Measurements from ENCODE around the gene PSG6. TPM values are rescaled to one million over a fixed set of nuclear protein-coding genes. Genes with fewer than 3 reads are reported as not detected.
"Not testable (repeated sequence)": the region's sequence is repeated elsewhere in the genome, so short reads cannot be mapped to it uniquely, and the experiment has no call there.

PSG6 gene
- total RNA-seq, 1 donor from 2014 or later = not detected

DNA sequence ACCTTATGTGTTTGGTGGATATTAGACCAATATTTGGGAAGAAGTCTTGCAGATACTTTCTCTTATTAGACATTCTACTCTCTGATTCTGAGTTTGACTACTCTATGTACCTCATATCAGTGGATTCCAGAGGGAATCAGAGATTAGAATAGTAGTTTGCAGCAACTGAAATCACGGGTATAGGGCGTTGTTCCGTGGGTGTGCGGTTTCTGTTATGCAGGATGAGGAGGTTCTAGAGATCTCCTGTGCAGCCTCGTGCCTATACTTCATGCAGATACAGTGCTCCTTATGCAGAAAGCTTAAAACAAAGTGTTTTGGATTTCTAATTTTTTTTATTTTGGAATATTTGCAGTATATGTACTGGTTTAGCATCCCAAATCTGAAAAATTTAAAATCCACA is 6.0 kb downstream of the PSG6 start:
- not testable (repeated sequence) for DNase-seq (ENCODE audit: low read depth, low spot score)

DNA sequence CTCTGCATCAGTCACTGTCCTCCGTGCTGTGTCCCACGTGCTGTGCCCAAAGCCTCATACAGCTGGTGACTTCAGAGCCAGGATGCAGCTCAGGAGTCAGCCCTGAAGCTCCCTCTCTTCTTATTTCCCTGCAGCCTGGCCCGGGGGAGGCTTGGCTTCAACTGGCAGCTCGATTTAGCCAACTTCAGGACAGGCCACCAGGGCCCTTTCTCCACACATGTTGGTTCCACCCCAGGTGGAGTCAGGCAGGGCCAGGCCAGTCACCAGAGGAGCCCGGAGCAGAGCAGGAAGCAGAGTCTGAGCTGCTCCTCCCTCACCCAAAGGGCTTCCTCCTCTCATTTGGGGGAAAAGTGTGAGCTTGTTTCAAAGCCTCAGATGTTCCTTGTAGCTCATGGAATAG is 11.5 kb downstream of the PSG6 start:
- DNase-seq (ENCODE audit: low read depth, low spot score) = not testable (repeated sequence)

DNA sequence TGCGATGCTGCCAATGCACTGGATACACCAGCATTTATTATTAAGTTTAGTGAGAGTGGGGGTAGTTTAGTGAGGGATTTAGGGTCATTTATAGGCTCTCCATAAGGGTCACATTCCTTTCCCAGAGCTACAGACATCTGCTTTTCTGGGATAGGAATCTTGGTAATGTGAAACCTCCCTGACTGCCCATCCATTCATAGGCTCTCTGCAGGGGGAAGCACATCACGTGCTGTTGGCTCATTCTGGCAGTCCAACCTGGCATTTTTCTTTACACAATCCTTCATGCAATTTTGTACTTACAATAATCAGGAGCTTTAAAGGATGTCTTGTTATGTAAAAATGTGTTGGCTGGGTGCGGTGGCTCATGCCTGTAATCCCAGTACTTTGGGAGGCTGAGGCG is 17.1 kb downstream of the PSG6 start:
- not testable (repeated sequence) for DNase-seq (ENCODE audit: low read depth, low spot score)

DNA sequence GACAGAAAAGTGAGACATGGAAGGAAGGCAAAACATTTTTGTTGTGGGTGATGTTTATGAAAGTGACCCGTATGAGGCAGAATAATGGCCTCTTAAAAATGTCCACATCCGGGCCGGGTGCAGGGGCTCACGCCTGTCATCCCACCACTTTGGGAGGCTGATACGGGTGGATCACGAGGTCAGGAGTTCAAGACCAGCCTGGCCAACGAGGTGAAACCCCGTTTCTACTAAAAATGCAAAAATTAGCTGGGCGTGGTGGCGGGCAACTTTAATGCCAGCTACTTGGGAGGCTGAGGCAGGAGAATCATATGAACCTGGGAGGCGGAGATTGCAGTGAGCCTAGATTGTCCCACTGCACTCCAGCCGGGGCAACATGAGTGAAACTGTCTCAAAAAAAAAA is 18.0 kb downstream of the PSG6 start:
- DNase-seq (ENCODE audit: low read depth, low spot score) = not testable (repeated sequence)

DNA sequence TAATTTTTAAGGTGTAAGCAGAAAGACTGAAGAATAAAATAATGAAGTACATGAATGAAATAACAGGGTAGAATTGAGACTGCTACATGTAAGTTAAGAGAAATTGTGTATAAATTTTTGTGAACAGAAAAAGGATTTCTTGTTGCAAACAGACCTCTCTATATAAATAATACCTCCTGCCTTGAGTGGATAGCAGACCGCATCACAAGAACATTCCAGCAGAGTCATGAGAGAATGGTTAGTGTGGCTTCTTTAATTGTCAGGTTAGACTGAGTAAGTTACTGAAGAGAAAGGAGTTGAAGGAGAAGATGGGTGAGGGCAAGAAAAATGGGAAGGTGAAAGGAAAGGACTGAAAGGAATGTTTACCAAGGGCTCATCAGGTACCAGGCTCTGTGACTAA is 18.6 kb downstream of the PSG6 start:
- DNase-seq (ENCODE audit: low read depth, low spot score) = not testable (repeated sequence)

DNA sequence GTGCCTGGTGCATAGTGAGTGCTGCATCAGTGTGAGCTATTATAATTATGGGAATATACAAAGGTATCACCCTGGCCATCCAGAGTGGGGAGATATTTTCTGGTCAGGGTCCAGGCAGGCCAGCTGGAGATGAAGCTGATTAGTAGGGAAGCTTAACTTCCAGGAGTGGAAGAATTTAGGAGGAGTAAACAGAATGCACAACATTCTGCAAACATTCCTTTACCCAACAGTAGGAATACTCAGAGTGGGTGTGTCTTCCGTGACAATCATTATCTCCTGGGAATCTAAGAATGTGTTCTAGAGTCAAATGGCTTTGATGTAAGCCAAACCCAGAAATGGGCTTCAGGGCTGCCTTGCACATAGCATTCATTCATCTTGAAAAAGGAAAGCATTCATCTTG is 19.0 kb downstream of the PSG6 start:
- not testable (repeated sequence) for DNase-seq (ENCODE audit: low read depth, low spot score)

DNA sequence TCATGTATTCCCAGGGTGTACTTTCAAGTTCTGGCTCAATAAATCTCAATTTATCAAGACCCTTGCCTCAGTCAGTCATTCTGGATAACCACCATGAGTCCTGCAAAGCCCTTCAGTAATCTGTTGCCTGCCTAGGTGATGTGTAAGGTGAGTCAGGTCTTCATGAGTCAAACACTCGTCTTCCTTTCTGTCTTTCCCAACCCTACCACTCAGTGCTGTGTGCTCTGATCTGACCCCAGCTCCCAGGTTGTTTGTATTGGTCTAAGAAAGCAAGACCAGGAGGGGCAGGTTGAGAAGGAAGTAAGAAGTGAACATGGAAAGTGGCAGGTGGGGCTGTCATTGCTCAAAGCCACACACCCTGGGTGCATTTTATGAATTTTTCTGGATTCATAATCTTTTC is 20.0 kb downstream of the PSG6 start:
- not testable (repeated sequence) for DNase-seq (ENCODE audit: low read depth, low spot score)

DNA sequence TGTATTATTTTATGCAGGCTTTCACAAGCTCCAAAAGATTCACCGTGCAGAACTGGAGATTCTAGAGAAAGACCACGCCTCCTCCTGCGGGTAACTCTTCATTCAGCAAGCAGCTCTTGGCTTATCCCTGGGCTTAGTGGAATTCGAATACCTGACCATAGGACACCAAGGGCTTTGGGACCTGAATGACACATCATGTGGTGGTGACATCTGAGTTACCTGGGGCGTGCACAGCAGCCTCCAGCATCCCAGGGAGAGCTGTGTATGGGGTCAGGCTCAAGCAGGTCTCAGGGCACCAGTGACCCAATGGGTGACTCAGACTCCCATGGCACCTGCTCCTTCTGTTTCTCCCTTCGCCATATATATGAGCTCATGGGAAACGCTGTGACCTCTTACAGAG is 27.2 kb downstream of the PSG6 start:
- not testable (repeated sequence) for DNase-seq (ENCODE audit: low read depth, low spot score)

DNA sequence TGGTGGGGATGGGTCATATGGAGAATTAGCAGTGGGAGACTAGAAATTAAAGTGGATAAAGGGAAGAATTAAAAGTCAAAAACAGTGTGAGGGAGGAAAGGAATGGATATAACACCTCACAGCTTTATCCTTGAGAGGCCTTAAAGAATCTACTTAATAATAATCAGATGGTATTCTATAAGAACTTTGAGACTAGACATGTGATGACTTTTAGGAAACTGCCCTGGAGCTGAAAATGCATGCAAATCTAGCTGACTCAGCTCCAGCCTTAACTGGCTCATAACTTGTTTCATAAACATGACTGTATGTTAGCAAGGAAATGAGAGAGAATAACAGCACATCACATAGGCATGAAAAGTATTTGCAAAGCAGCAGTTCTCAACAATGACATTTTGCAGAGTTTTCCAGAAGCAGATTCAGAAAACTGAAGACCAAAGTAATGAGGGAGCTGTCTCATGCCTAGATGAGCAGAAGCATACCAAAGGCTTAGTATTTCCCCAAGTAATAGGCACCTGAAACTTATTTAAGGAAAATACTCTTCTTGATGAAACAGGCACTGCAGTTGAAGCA is 29.7 kb downstream of the PSG6 start:
- DNase-seq (ENCODE audit: low read depth, low spot score) = not testable (repeated sequence)

DNA sequence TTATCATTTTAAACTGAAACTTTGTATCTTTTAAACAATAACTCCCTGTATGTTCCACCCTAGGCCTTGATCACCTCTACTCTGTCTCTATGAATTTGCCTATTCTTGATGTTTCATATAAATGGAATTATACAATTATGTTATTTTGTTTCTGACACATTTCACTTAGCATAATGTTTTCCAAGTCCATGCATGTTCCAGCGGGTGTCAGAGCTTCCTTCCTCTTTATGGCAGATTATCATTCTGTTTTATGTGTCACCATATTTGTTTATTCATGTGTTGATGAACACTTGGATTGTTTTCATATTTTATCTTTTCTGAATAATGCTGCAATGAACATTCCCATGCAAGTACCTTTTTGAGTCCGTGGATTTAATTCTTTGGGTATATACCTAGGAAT is 35.0 kb downstream of the PSG6 start:
- DNase-seq (ENCODE audit: low read depth, low spot score) = not testable (repeated sequence)

DNA sequence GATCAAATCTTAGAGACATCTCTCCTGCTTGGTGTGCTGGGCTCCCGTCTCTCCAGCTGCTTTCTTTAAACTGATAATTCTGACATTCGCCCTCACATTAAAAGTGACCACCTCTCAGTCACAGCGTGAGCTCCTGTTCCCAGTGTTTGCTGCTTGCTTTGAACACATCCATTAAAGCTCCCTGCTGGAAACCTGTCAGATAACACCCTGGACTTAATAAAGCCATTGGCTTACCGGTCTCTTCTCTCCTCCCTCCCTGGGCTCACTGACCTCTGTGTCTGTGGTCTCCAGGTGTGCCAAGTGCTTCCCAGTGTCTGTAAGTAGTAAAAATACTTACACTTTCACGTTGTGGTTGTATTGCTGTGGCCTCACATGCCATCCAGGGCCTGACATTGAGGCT is 35.7 kb downstream of the PSG6 start:
- not testable (repeated sequence) for DNase-seq (ENCODE audit: low read depth, low spot score)

DNA sequence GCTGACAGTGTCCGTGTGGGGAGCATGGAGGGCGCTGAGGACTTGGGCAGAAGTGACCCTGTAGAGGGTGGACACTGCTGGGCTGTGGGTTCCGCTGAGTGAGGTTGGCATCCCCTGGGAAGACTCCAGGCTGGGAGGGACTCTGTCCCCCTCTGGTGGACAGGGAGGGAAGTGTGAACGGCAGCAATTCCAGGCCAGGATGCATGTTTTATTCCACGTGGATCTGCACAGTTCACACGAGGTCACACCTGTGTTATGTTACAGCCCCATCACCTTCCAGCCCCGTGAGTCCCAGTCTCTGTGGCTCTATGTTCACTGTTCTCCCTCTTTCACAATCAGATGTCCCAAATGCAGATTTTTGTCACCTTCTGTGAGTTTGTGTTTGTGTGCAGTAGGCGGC is 36.4 kb downstream of the PSG6 start:
- DNase-seq (ENCODE audit: low read depth, low spot score) = not testable (repeated sequence)

DNA sequence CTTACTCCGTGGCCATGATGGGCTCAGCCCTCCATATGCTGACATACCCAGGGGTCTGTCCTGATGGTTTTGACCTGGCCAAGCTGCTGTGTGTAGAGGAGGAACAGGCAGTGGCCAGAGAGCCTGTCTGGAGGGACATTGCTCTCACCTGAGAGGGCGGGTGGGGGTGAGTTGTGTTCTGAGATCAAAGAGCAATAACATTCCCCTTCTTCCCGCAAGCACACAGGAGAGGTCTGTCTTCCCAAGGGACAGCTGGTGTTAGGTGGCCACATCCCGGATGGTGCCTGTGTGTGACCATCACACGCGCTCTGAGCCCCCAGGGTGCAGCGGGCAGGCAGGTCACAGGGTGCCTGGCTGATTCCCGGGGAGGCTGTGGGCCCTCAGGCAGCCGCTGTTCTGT is 37.1 kb downstream of the PSG6 start:
- DNase-seq (ENCODE audit: low read depth, low spot score) = not testable (repeated sequence)

DNA sequence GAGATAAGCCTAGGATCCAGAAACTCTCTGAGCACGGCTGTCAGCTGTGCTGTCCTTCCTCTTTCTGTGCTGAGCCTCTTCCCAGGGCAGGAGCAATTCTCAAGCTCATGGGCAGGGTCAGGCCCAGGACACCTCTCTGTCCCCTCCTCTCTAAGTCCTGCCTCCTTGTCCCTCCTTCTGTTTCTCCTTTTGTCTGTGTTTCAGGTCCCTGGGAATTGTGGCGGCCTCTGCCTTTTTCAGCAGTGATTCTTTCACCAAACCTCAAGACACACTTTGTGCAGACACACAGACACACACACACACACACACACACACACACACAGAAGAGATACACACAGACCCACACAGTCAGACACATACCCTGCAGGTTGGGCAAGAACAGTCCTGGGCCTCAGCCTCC is 38.1 kb downstream of the PSG6 start, which contains the start of gene PSG1:
Gene PSG1, minus strand, starts transcription at position 101 of the 400 bp plus-strand sequence. CDS start 132 bp downstream, outside the sequence.
- DNase-seq (ENCODE audit: low read depth, low spot score) = no peak

DNA sequence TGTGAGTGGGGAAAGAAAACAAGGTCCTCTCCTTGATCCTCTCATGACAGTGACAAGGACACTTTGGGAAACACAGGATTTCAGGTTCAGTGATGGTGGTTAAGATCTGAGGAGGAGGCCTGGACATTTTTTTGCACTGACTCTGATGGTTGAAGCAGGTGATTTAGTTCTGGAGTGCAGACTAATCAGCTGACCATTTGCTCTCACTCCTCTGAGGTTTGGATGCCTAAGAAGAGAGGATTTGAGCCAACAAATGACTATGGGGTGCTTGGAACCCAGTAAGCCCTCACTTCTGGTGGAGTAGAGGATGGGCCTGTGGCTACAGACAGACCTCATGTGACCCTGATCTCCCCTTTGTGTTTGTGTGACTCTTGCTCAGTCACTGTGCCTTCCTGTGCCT is 41.1 kb downstream of the PSG6 start:
- DNase-seq (ENCODE audit: low read depth, low spot score) = not testable (repeated sequence)

DNA sequence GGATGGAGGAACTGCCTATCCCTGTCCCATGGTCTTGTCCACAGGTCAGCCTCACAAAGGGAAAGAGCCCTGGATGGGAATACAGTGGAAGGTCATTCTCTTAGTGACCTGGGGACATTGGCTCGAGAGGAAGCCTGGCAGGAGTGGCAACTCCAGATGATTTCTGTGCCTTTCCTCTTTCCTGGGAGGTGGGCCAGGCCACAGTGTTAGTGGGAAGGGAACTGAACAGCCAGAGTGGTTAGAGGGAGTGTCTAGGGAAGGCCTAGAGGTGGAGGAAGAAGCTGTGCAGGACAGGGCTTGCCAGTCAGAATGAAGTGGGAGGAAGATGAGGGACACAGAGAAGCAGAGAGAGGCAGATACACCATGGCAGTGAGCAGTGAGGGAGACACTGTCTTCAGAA is 41.8 kb downstream of the PSG6 start:
- not testable (repeated sequence) for DNase-seq (ENCODE audit: low read depth, low spot score)

DNA sequence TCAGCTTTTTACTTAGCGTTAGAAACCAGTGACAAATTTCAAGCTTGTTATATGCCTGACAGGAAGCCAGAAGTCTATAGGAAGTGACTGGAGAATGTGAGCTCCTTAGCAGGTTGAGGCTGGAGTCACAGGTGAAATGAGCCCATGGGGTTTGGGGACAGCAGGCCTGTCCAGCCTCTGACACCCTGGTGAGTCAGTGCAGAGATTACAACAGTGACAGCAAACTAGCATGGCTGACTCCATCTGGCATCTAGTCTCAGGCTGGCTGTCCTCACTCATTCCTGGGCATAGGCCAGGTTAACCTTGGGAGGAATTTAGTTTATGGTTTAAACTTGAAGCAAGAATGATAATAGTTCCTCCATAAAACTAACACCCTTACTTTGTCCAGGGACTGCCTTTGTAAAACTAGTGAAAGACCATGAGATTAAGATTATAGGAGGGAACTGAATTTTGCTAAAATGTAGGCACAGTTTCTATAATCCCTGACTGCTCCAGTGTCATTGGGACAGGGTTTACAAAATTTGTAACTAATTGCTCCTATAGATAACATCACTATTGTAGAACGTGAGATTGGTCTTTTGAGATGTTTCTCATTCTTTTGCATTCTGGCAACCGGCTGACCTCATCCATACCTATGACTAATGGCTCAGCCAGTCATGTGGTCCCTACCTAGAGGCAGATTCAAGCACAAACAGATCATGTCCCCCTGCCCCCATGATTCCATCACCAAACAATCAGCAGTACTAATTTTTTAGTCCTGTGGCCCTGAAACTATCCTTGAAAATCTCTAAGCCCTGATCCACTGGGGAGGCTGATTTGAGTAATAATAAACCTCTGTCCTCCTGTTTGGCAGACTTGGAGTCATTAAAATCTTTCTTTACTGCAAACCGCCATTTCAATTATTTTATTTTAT is 42.5 kb downstream of the PSG6 start:
- not testable (repeated sequence) for DNase-seq (ENCODE audit: low read depth, low spot score)

DNA sequence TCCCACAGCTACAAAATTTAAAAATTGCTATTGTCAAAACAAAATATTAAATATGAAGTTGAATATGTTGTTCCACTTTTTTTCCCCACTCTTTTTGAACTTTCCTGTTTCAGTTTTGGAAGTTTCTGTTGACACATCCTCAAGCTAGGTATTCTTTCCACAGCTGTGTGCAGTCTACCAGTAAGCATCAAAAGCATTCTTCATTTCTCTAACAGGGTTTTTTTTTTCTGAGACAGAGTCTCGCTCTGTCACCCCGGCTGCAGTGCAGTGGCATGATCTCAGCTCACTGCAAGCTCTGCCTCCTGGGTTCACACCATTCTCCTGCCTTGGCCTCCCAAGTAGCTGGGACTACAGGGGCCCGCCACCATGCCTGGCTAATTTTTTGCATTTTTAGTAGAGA is 43.6 kb downstream of the PSG6 start:
- DNase-seq (ENCODE audit: low read depth, low spot score) = not testable (repeated sequence)

DNA sequence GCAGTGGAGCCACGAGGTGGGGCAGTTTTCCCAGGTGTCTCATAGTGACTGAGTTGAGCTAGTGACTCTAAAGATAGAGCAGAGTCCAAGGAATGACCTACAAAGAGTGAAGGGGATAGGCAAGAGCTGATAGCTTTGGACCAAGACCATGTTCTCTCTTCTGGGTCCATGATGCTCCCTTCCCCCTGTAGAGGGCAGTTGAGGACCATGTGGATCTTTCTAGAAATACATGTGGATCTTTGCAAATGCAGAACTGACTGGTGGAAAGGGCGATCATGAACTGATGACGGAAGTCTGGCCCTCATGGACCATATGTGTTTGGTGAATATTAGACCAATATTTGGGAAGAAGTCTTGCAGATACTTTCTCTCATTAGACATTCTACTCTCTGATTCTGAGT is 45.1 kb downstream of the PSG6 start:
- DNase-seq (ENCODE audit: low read depth, low spot score) = no peak

DNA sequence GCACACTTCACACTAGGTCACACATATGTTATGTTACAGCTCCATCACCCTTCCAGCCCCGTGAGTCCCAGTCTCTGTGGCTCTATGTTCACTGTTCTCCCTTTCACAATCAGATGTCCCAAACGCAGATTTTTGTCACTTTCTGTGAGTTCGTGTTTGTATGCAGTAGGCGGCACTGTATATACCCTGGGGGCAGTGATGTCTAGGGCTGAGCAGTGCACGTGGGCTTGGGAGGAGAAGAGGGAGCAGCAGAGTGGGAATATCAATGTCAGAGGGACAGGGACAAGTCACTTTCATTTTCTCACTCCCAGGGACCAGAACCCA is 60.2 kb downstream of the PSG6 start:
- DNase-seq (ENCODE audit: low read depth, low spot score) = no peak

DNA sequence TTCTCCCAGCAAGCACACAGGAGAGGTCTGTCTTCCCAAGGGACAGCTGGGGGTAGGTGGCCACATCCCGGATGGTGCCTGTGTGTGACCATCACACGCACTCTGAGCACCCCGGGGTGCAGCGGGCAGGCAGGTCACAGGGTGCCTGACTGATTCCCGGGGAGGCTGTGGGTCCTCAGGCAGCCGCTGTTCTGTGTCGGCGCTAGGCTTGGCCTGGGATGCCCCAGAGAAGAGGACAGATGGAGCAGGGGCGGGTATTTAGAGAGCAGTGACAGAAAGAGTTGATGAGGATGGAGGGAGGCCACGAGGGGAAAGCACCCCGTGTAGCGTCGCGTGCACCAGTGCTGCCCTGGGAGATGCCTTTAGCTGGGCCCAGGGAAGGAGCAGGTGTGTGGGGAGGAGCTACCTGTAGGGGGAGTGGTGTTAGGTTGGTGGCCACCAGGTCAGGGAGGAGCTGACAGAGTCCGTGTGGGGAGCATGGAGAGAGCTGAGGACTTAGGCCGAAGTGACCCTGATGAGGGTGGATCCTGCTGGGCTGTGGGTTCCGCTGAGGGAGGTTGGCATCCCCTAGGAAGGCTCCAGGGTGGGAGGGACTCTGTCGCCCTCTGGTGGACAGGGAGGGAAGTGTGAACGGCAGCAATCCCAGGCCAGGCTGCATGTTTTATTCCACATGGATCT is 60.7 kb downstream of the PSG6 start:
- DNase-seq (ENCODE audit: low read depth, low spot score) = not testable (repeated sequence)

DNA sequence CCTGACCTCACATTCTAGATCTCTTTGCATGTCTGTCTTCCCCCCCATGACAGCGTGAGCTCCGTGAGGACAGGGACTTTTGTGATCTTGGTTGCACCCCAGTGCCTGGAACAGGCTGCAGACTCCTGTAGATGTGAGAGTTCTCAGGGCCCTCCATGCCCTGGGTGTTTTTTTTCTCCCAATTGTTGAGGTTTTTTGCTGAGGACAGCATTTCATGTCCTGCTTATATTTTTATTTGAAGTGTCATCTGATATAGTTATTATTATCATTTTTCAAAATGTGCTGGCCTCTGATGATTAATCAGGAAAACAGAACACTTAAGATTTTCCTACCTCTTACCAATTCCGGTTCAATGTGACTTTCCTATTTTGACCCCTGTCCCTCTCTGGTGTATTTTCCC is 62.9 kb downstream of the PSG6 start:
- not testable (repeated sequence) for DNase-seq (ENCODE audit: low read depth, low spot score)

All from pulmonary artery endothelial cell (primary cell).